ENCODE results near the gene SETD7.

DNA sequence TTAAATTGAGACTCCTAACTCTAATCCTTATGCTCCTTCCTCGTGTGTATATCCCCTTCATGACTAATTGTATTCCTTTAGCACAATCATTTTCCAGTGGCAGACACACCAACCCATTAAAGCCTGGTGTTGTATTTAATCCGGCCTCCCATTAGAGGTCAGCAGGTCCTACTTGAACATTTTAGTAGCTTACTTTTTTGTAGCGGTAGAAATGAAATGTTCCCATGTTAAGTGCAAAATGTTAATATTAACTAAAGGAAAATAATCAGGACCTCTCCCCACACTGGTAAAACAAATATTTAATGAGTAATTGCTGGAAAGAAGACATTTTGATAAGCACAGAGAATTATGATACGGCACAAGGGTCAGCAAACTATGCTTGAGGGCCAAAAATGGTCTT, 98.7 kb downstream of the SETD7 start:
- TF ChIP-seq, protein P1, sequence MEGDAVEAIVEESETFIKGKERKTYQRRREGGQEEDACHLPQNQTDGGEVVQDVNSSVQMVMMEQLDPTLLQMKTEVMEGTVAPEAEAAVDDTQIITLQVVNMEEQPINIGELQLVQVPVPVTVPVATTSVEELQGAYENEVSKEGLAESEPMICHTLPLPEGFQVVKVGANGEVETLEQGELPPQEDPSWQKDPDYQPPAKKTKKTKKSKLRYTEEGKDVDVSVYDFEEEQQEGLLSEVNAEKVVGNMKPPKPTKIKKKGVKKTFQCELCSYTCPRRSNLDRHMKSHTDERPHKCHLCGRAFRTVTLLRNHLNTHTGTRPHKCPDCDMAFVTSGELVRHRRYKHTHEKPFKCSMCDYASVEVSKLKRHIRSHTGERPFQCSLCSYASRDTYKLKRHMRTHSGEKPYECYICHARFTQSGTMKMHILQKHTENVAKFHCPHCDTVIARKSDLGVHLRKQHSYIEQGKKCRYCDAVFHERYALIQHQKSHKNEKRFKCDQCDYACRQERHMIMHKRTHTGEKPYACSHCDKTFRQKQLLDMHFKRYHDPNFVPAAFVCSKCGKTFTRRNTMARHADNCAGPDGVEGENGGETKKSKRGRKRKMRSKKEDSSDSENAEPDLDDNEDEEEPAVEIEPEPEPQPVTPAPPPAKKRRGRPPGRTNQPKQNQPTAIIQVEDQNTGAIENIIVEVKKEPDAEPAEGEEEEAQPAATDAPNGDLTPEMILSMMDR (IDR thresholded peaks at IDR 0.05; ENCODE audit: insufficient read depth, low read length, poor library complexity, severe bottlenecking): no peak
- no peak for TF ChIP-seq EZH2phosphoT487 (conservative IDR thresholded peaks at IDR 0.05; ENCODE audit: low read length)

Measured in SU-DHL-6 (cell line).